ENCODE results near the gene SNAPC4.

Gene SNAPC4

DNA sequence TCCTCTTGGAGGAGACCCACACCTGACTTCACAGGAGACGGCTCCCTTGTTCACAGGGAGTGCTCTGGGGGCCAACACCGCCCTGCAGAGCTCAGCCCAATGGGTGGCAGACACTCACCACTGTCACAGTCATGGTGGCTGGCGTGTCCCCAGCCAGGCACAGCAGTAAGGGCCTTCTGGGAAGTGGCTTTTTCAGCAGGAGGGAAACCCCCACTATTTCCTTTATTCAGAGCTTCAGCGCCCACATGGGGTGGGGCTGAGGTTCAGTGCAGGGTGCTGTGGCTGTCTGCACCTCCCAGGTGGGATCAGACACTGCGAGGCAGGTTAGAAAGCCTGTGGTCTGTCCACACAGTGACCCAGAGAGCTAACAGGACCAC lies 3.6 kb upstream of the SNAPC4 start:
- no peak for DNase-seq (ENCODE audit: low read depth)
- TF ChIP-seq, protein P1, sequence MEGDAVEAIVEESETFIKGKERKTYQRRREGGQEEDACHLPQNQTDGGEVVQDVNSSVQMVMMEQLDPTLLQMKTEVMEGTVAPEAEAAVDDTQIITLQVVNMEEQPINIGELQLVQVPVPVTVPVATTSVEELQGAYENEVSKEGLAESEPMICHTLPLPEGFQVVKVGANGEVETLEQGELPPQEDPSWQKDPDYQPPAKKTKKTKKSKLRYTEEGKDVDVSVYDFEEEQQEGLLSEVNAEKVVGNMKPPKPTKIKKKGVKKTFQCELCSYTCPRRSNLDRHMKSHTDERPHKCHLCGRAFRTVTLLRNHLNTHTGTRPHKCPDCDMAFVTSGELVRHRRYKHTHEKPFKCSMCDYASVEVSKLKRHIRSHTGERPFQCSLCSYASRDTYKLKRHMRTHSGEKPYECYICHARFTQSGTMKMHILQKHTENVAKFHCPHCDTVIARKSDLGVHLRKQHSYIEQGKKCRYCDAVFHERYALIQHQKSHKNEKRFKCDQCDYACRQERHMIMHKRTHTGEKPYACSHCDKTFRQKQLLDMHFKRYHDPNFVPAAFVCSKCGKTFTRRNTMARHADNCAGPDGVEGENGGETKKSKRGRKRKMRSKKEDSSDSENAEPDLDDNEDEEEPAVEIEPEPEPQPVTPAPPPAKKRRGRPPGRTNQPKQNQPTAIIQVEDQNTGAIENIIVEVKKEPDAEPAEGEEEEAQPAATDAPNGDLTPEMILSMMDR (IDR thresholded peaks at IDR 0.05; ENCODE audit: control insufficient read depth, extremely low read depth, insufficient read depth), result no peak
- no peak overlapping the region for H3K4me3 ChIP-seq (ENCODE audit: low read depth, low read length)

DNA sequence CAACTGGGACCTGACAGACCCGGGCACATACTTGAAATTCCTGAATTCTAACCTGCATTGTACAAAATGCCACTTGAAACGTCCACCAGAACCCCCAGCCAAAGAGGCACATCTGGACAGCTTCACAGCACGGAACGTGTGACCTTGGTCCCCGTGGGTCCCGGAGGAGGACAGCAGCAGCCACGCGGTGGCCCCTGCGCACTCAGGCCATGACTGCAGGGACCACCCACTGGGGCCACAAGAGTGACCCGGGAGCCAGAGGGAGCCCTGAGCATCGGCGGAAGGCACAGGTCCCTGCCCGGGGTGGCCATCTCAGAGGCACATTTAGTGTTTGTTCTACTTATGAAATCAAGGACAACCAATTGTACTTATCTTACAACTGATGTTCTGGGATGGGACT lies 2.1 kb upstream of the SNAPC4 start:
- TF ChIP-seq, protein P1 (IDR thresholded peaks at IDR 0.05; ENCODE audit: control insufficient read depth, extremely low read depth, insufficient read depth), result no peak

GRCh38 chr9:136401173-136401922 lies 1.4 kb upstream of the SNAPC4 start:
- no peak for DNase-seq (ENCODE audit: low read depth)
- H3K4me3 ChIP-seq (ENCODE audit: low read depth, low read length), result no peak overlapping the region
- TF ChIP-seq, protein P1 (IDR thresholded peaks at IDR 0.05; ENCODE audit: control insufficient read depth, extremely low read depth, insufficient read depth), result no peak

More for the DNA sequence above, 2.1 kb upstream of the SNAPC4 start:
- no peak for DNase-seq (ENCODE audit: low read depth)
- no peak overlapping the region for H3K4me3 ChIP-seq (ENCODE audit: low read depth, low read length)

- TF ChIP-seq, protein P1 (IDR thresholded peaks at IDR 0.05; ENCODE audit: control insufficient read depth, extremely low read depth, insufficient read depth), result no peak
- H3K4me3 ChIP-seq (ENCODE audit: low read depth, low read length), result peak overlapping the region; percentile 90
- DNase-seq (ENCODE audit: low read depth), result no peak
These were observed 563 bp downstream of the SNAPC4 start for GRCh38 chr9:136399176-136400037.

- TF ChIP-seq, protein P1 (IDR thresholded peaks at IDR 0.05; ENCODE audit: control insufficient read depth, extremely low read depth, insufficient read depth), result no peak
- H3K4me3 ChIP-seq (ENCODE audit: low read depth, low read length), result peak overlapping the region; percentile 90
- DNase-seq (ENCODE audit: low read depth), result no peak
These were observed 1.7 kb downstream of the SNAPC4 start for GRCh38 chr9:136398286-136398685.

DNA sequence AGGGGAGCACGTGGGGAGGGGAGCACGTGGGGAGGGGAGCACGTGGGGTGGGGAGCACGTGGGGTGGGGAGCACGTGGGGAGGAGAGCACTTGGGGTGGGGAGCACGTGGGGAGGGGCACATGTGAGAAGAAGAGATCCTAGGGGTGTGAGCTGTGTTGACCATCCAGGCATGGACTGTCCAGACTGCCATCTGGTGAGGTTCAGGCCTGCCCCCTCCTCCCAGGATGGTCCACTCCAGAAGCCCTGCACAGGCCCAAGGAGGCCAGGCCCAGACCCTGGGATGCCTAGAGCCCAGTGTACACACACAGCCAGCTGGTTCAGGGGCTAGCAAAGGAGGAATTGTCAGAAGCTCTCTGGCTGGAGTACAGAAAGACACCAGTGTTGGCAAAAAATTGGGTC lies 2.3 kb downstream of the SNAPC4 start:
- no peak for DNase-seq (ENCODE audit: low read depth)
- TF ChIP-seq, protein P1 (IDR thresholded peaks at IDR 0.05; ENCODE audit: control insufficient read depth, extremely low read depth, insufficient read depth), result no peak
- H3K4me3 ChIP-seq (ENCODE audit: low read depth, low read length), result no peak overlapping the region

Measured in LNCaP clone FGC (cell line).